BE2C (cell line): ENCODE measurements around the gene CLDN2.

Experiments used
- DNase-seq: peaks from one replicate; pipeline ENCODE4 v3.0.0-alpha.2; 2020
- H3K27me3 ChIP-seq: fragments of 250-450 bp; sonication (Bioruptor Pico); 2 replicates; pipeline ENCODE4 v1.5.1; 2020; ENCODE audit warnings: mild to moderate bottlenecking
- H3K36me3 ChIP-seq: fragments of 250-450 bp; sonication (Bioruptor Pico); 2 replicates; pipeline ENCODE4 v1.5.1; 2020; ENCODE audit warnings: mild to moderate bottlenecking
- H3K4me1 ChIP-seq: fragments of 250-450 bp; sonication (Bioruptor Pico); 2 replicates; pipeline ENCODE4 v1.5.1; 2020
- H3K4me3 ChIP-seq: 2 replicates; pipeline ENCODE4 v1.5.1; 2011; ENCODE audit warnings: low read depth, low read length
- H3K9me3 ChIP-seq: fragments of 250-450 bp; sonication (Bioruptor Pico); 2 replicates; pipeline ENCODE4 v1.5.1; 2020
- CTCF ChIP-seq: IDR thresholded peaks from 2 replicates; pipeline ENCODE4 v1.5.1; 2012; ENCODE audit warnings: mild to moderate bottlenecking, low read depth, low read length

The CLDN2 gene

GRCh38 chrX:106972896-106973295 lies 52.7 kb downstream of the CLDN2 start:
- H3K36me3 ChIP-seq, result no peaks in the 10 kb centered on the region

GRCh38 chrX:106973433-106974149 lies 53.4 kb downstream of the CLDN2 start:
- H3K9me3 ChIP-seq, result no peaks in the 10 kb centered on the region
- DNase-seq, result no peak
- TF ChIP-seq CTCF, result no peak
- H3K36me3 ChIP-seq, result no peaks in the 10 kb centered on the region
- no peaks in the 10 kb centered on the region for H3K27me3 ChIP-seq
- H3K4me1 ChIP-seq, result no peaks in the 10 kb centered on the region
- no peak overlapping the region for H3K4me3 ChIP-seq

More at GRCh38 chrX:106972896-106973295, 52.7 kb downstream of the CLDN2 start:
- TF ChIP-seq CTCF, result no peak
- no peaks in the 10 kb centered on the region for H3K27me3 ChIP-seq
- no peaks in the 10 kb centered on the region for H3K4me1 ChIP-seq
- H3K4me3 ChIP-seq, result no peak overlapping the region
- no peaks in the 10 kb centered on the region for H3K9me3 ChIP-seq
- no peak for DNase-seq

- no peak for DNase-seq
- H3K4me3 ChIP-seq, result no peak overlapping the region
- no peaks in the 10 kb centered on the region for H3K36me3 ChIP-seq
- TF ChIP-seq CTCF, result no peak
- H3K4me1 ChIP-seq, result no peaks in the 10 kb centered on the region
- no peaks in the 10 kb centered on the region for H3K9me3 ChIP-seq
- no peaks in the 10 kb centered on the region for H3K27me3 ChIP-seq
These were observed 56.2 kb downstream of the CLDN2 start for GRCh38 chrX:106976416-106976815.
